Measurements from ENCODE around the gene SHROOM3. TPM values are rescaled to one million over a fixed set of nuclear protein-coding genes. Genes with fewer than 3 reads are reported as not detected.

Gene SHROOM3
- total and polyA plus RNA-seq, 4 donors = 14.4 to 75.1 (median 47.3) TPM

GRCh38 chr4:76747563-76747962 is 312.5 kb downstream of the SHROOM3 start:
- Histone ChIP-seq H3K36me3 (ENCODE audit: control insufficient read depth in 4 of 4, insufficient read depth in 4 of 4, low read length in 4 of 4) (no peaks in the 10 kb centered on the region), H3K9ac (ENCODE audit: insufficient read depth in 1 of 2, low read length in 2 of 2) (no peak overlapping the region), H3K27ac (ENCODE audit: low read depth in 1 of 2, low read length in 1 of 2) (no peak overlapping the region), H3K4me1 (ENCODE audit: control insufficient read depth in 5 of 5, insufficient read depth in 5 of 5, low read length in 5 of 5) (peaks cover 0 to 5% (median 2%) of the 10 kb centered on the region in 5 donors), H3K27me3 (ENCODE audit: control insufficient read depth in 3 of 3, insufficient read depth in 3 of 3, low read length in 2 of 3) (no peaks in the 10 kb centered on the region), H3K4me3 (no peak overlapping the region), H3K9me3 (ENCODE audit: control insufficient read depth in 4 of 4, insufficient read depth in 3 of 4, low read length in 3 of 4) (peaks cover 0 to 4% (median 0%) of the 10 kb centered on the region in 4 donors)
- 88 to 92% methylated on average over 2 of the region's 2 CpGs for WGBS, 2 donors
- TF ChIP-seq CTCF (IDR thresholded peaks at IDR 0.05; ENCODE audit: control extremely low read depth, extremely low read depth) = no peak
- DNase-seq (no peak), ATAC-seq (ENCODE audit: insufficient read depth, low FRiP score) (no peak)

- ATAC-seq (ENCODE audit: insufficient read depth, low FRiP score) = no peak
These were observed 313.6 kb downstream of the SHROOM3 start for GRCh38 chr4:76748649-76749048.

GRCh38 chr4:76749355-76749754 is 314.3 kb downstream of the SHROOM3 start:
- no peaks in the 10 kb centered on the region for H3K27me3 ChIP-seq (ENCODE audit: control insufficient read depth in 3 of 3, insufficient read depth in 3 of 3, low read length in 2 of 3)
- no peak overlapping the region for H3K9ac ChIP-seq (ENCODE audit: insufficient read depth in 1 of 2, low read length in 2 of 2)
- no peak for TF ChIP-seq CTCF (IDR thresholded peaks at IDR 0.05; ENCODE audit: control extremely low read depth, extremely low read depth)
- no peak overlapping the region for H3K27ac ChIP-seq (ENCODE audit: low read depth in 1 of 2, low read length in 1 of 2)
- H3K4me3 ChIP-seq = no peak overlapping the region
- no peak for ATAC-seq (ENCODE audit: insufficient read depth, low FRiP score)
- no peak for DNase-seq
- WGBS, 2 donors = 89 to 93% methylated on average over 4 of the region's 4 CpGs
- H3K4me1 ChIP-seq (ENCODE audit: control insufficient read depth in 5 of 5, insufficient read depth in 5 of 5, low read length in 5 of 5) = peaks cover 0 to 20% (median 10%) of the 10 kb centered on the region in 5 donors
- H3K36me3 ChIP-seq (ENCODE audit: control insufficient read depth in 4 of 4, insufficient read depth in 4 of 4, low read length in 4 of 4) = no peaks in the 10 kb centered on the region
- peaks cover 0 to 4% (median 0%) of the 10 kb centered on the region in 4 donors for H3K9me3 ChIP-seq (ENCODE audit: control insufficient read depth in 4 of 4, insufficient read depth in 3 of 4, low read length in 3 of 4)

More at GRCh38 chr4:76748649-76749048, 313.6 kb downstream of the SHROOM3 start:
- TF ChIP-seq CTCF (IDR thresholded peaks at IDR 0.05; ENCODE audit: control extremely low read depth, extremely low read depth) = peak; percentile 40
- Histone ChIP-seq H3K4me3 (no peak overlapping the region), H3K9me3 (ENCODE audit: control insufficient read depth in 4 of 4, insufficient read depth in 3 of 4, low read length in 3 of 4) (peaks cover 0 to 4% (median 0%) of the 10 kb centered on the region in 4 donors), H3K4me1 (ENCODE audit: control insufficient read depth in 5 of 5, insufficient read depth in 5 of 5, low read length in 5 of 5) (peaks cover 0 to 14% (median 3%) of the 10 kb centered on the region in 5 donors), H3K27ac (ENCODE audit: low read depth in 1 of 2, low read length in 1 of 2) (no peak overlapping the region), H3K36me3 (ENCODE audit: control insufficient read depth in 4 of 4, insufficient read depth in 4 of 4, low read length in 4 of 4) (no peaks in the 10 kb centered on the region), H3K9ac (ENCODE audit: insufficient read depth in 1 of 2, low read length in 2 of 2) (no peak overlapping the region), H3K27me3 (ENCODE audit: control insufficient read depth in 3 of 3, insufficient read depth in 3 of 3, low read length in 2 of 3) (no peaks in the 10 kb centered on the region)
- WGBS, 2 donors = 21 to 24% methylated on average over 6 of the region's 6 CpGs
- peak in 1 of 3 donors; percentile 41 for DNase-seq

- H3K27me3 ChIP-seq (ENCODE audit: control insufficient read depth in 3 of 3, insufficient read depth in 3 of 3, low read length in 2 of 3) = no peaks in the 10 kb centered on the region
- H3K9me3 ChIP-seq (ENCODE audit: control insufficient read depth in 4 of 4, insufficient read depth in 3 of 4, low read length in 3 of 4) = peaks cover 0 to 4% (median 0%) of the 10 kb centered on the region in 4 donors
- H3K27ac ChIP-seq (ENCODE audit: low read depth in 1 of 2, low read length in 1 of 2) = no peak overlapping the region
- H3K9ac ChIP-seq (ENCODE audit: insufficient read depth in 1 of 2, low read length in 2 of 2) = no peak overlapping the region
- no peak overlapping the region for H3K4me3 ChIP-seq
- no peak for DNase-seq
- 74 to 78% methylated on average over 3 of the region's 3 CpGs for WGBS, 2 donors
- TF ChIP-seq CTCF (IDR thresholded peaks at IDR 0.05; ENCODE audit: control extremely low read depth, extremely low read depth) = no peak
- H3K4me1 ChIP-seq (ENCODE audit: control insufficient read depth in 5 of 5, insufficient read depth in 5 of 5, low read length in 5 of 5) = peaks cover 0 to 25% (median 10%) of the 10 kb centered on the region in 5 donors
- no peaks in the 10 kb centered on the region for H3K36me3 ChIP-seq (ENCODE audit: control insufficient read depth in 4 of 4, insufficient read depth in 4 of 4, low read length in 4 of 4)
- no peak for ATAC-seq (ENCODE audit: insufficient read depth, low FRiP score)
These were observed 315.7 kb downstream of the SHROOM3 start for GRCh38 chr4:76750716-76751115.
